GM18909 (cell line): ENCODE measurements around the gene NKIRAS2.
A peak's percentile ranks its signal among the peaks of the same experiment; 100 is the strongest.
"Not testable (repeated sequence)": the region's sequence is repeated elsewhere in the genome, so short reads cannot be mapped to it uniquely, and the experiment has no call there.

ENCODE experiments used
- ATAC-seq: cut with Tn5 transposase; IDR thresholded peaks from one replicate; pipeline ENCODE4 v1.9.1; 2021; ENCODE audit warnings: mild to moderate bottlenecking; ENCODE audit not compliant: unreplicated experiment, poor library complexity

Gene NKIRAS2

DNA sequence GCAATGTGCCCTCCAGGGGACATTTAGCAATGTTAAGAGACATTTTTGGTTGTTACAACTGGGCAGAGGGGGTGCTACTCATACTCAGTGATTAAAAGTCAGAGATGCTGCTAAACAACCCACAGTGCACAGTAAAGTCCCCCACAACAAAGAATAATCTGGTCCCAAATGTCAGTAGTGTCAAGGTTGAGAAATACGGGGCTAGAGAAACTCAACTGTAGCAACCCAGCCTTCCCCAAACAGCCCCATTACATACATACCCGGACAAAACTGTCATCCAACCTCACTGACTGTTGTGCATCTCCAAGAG is 23.1 kb upstream of the NKIRAS2 start:
- ATAC-seq: no peak

DNA sequence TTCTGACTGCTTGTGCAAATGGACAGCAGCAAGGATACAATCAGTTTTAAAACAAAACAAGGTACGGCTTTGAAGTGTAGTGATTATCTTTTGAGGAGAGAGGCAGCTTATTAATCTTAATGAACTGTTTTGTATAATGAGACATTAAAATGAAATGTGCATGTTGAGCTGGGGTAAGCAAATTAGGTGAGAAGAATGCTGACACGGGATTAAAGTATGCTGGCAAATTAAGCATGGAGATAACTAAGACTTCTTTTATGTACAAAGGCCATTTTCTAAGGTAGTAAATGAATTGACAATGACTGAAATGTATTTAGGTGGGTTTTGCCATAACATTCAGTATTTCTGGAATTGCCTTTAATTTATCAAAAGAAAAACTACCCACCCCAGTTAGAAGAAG is 21.4 kb upstream of the NKIRAS2 start:
- no peak for ATAC-seq

DNA sequence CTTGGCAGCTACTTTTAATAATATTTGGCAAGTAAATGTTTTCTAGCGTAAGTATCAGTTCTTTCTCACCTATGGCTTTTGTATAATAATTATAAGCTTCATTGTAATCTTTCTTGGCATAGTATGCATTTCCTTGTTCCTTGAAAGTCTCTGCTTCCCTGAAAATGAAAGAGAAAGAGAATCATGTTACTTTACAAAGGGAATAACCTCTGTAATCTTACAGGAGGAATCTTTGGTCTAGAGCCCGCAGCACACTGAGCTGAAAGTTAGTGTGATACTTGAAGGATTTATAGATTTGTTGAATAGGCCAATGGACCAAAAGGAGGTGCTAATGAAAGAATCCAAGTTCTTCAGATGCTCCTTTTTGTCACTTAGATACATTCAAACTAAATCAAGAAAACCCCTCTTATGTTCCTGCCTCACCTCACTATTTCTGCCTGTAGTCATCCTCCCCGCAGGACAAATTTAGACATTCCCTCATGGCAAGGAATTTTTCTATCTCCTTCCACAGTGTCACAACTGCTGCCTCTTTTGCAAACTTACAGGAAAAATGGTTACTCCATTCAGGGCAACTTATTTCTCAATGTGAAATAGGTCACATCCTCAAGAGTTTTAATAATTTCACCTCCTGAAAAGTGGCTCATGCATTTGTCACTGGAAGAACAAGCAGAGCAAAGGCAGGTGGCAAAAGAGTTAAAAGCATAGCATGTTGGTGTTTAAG is 19.3 kb upstream of the NKIRAS2 start:
- no peak for ATAC-seq

DNA sequence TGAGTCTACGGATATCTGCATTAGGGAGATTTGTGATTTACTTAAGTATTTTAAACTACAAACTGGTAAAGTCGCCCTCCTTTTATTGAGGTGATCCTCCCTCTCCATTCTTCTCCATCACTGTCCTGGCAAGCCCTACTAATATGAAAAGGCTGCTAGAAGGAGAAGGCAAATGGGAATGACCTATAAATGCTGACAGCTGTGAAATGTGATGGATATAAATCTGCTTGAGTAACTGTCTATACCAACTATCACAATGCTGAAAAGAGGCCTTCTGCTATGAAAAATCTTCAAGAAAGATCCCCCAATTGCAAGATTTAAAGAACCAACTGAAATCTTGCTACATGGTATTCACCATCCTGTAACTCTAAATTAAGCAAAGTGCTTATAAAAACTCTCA is 18.2 kb upstream of the NKIRAS2 start:
- ATAC-seq: no peak

- no peak for ATAC-seq
Observed at GRCh38 chr17:42002175-42002791, 17.6 kb upstream of the NKIRAS2 start.

DNA sequence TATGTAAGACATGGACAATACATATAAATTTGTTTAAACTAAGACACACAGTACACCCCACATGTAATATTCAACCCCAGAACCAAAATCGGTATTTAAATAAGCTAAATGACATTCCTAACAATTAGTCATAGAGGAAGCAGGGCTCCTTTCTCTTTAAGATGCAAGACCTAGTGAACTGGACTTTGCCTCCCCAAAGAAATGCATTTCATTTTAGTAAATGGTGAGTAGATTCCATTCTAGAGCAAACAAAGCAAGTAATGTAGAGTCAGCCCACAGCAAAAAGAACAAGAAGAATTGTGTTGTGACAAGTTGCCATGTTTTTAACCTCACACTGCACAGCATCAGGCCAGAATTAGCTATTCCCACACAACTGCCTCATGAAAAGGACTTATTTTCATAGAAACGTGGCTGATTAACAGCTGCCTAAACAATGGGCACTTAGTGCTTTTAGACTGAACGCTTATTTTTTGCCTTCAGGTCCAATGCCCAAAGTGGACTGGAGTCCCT is 17.0 kb upstream of the NKIRAS2 start:
- ATAC-seq: no peak

- ATAC-seq: no peak
Observed at GRCh38 chr17:42005166-42005565, 14.7 kb upstream of the NKIRAS2 start.

- no peak for ATAC-seq
Observed at GRCh38 chr17:42009170-42009569, 10.7 kb upstream of the NKIRAS2 start.

DNA sequence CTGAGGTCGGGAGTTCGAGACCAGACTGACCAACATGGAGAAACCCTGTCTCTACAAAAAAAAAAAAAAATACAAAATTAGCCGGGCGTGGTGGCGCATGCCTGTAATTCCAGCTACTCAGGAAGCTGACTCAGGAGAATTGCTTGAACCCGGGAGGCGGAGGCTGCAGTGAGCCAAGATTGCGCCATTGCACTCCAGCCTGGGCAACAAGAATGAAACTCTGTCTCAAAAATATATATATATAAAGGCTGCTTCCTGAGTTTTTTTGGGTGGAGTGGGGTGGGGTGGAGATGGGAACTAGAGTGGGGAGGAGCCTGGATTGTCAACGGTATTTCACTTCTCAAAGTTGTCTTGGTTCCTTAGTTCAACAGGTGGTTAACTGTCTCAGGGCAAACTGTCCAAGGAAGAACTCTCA is 9.6 kb upstream of the NKIRAS2 start:
- not testable (repeated sequence) for ATAC-seq

GRCh38 chr17:42010898-42011516 is 8.9 kb upstream of the NKIRAS2 start:
- no peak for ATAC-seq

DNA sequence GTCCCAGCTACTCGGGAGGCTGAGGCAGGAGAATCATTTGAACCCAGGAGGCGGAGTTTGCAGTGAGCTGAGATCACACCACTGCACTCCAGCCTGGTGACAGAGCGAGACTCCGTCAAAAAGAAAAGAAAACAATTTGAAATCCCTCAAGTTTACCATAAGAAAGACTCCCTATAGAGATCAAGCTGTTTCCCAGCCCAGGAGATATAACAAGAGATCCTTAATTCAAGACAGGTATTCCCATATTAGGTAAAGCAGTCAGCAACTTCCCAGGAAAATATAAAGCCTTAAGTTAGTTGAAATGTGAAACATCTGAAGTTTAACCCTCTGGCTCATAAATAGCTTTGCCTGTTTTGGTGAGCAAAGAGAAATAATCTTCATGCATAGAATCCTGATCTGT is 7.5 kb upstream of the NKIRAS2 start:
- not testable (repeated sequence) for ATAC-seq

- ATAC-seq: not testable (repeated sequence)
Observed at GRCh38 chr17:42013740-42014139, 6.2 kb upstream of the NKIRAS2 start.

DNA sequence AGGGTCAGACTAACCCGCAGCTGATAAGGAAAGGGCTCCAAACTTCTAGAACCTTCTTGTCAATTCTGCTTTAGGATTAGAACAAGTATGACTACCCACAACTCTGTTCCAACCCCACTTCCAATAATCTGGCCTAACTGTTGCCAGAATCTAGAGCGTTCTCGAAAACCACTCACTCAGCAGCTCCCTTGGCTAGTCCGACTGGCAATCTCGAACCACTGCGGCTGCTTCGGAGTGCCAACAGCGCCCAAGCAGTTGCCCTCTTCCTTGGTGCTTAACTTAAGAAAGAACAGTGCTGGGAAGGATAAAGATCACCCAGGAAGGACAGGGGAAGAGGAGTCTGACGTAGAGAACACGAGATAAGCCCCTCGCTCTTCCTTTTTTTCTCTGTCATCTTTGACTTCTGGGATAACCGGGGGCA is 3.5 kb upstream of the NKIRAS2 start:
- ATAC-seq: no peak

GRCh38 chr17:42016941-42017865 is 2.7 kb upstream of the NKIRAS2 start, which contains the start of gene DNAJC7:
TSS of gene DNAJC7 (minus strand) at chr17:42017439. CDS start at chr17:42017416, 23 bp downstream.
- peak; percentile 79 for ATAC-seq

DNA sequence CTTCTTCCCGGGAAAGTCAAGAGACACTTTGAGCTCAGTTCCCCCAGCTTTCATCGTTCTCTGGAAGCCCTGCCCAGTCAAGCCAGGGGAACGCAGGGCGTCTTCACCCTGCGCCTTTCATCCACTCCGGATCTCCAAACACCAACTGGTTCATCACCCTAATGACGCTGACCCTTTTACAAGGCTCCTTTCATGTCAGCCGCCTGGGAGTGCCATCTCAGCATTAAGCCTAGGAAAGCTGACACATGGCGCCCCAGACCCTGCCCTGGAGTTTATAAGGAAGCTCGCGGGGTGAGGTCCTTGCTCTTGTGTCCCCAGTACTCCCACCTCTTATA is 2.1 kb upstream of the NKIRAS2 start:
- ATAC-seq: peak; percentile 11

DNA sequence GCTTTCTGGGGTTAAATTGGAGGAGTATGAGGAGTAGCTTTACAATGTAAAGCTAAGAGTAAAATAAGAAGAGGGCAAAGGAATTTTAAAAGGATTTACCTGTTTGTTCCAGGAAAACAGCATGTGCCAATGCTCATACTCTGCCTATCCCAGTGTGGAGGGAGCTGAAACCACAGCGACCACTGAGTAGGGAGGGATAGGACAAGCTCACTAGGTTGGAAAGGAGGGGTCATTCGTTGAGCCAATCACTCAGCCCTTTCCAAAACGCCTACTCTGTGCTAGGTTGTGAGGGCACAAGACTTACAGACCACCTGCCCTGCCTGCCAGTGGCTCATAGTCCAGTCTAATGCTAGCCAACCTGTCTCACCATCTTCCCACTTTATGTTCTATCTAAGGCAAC is 1.6 kb upstream of the NKIRAS2 start:
- ATAC-seq: no peak

GRCh38 chr17:42018988-42019387 is 902 bp upstream of the NKIRAS2 start:
- ATAC-seq: no peak

DNA sequence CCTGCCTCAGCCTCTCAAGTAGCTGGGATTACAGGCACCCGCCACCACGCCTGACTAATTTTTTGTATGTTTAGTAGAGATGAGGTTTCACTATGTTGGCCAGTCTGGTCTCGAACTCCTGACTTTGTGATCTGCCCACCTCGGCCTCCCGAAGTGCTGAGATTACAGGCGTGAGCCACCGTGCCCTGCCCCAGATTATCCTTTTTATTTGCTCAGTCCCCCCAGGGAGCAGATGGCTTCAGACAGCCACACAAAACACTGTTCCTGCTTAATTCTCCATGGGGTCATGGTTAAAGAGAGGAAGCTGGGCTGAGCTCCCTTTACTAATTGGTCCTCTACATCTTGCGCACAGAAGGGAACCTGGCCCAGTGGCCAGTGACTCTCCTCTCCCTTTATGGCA is 955 bp downstream of the NKIRAS2 start:
- not testable (repeated sequence) for ATAC-seq

- no peak for ATAC-seq
Observed at GRCh38 chr17:42023524-42024349, 3.8 kb downstream of the NKIRAS2 start.

GRCh38 chr17:42025191-42025579 is 5.3 kb downstream of the NKIRAS2 start:
- ATAC-seq: no peak
